Neural progenitor cell (in vitro differentiated cells): ENCODE data around the gene MBOAT7.

Experiments used
- CTCF ChIP-seq: fragments of 200-600 bp; sonication (generic); IDR thresholded peaks from 2 replicates; pipeline ENCODE4 v1.5.1; 2017; ENCODE audit warnings: antibody characterized with exemption, mild to moderate bottlenecking
- EZH2 ChIP-seq: fragments of 200-600 bp; sonication (generic); IDR thresholded peaks from 2 replicates; pipeline ENCODE4 v1.6.1; 2017; ENCODE audit warnings: antibody characterized with exemption, mild to moderate bottlenecking, moderate library complexity
- EZH2phosphoT487 ChIP-seq: fragments of 200-600 bp; sonication (generic); IDR thresholded peaks from 2 replicates; pipeline ENCODE4 v1.6.1; 2017; ENCODE audit warnings: antibody characterized with exemption

GRCh38 chr19:54204767-54205468 lies 15.5 kb upstream of the MBOAT7 start:
- TF ChIP-seq CTCF (no peak), EZH2phosphoT487 (no peak), EZH2 (no peak)
